Keratinocyte (primary cell): ENCODE measurements around the gene C11orf58.

Source experiments
- EZH2 ChIP-seq: IDR thresholded peaks from one replicate; pipeline ENCODE4 v1.6.1; 2012; ENCODE audit warnings: inconsistent platforms, mild to moderate bottlenecking, low read length, moderate library complexity
- TF ChIP-seq, protein P1 (sequence below), 3 experiments: IDR thresholded peaks in 1 of 3; conservative IDR thresholded peaks in 1 of 3; optimal IDR thresholded peaks in 1 of 3; 2 replicates in 2 of 3; 3 replicates in 1 of 3; pipeline versions ENCODE3 to v1.5.1; 2011; ENCODE audit warnings: low read length in 3 of 3, mild to moderate bottlenecking in 3 of 3, moderate library complexity in 2 of 3, control low read depth in 1 of 3, inconsistent platforms in 1 of 3; ENCODE audit not compliant: insufficient read depth in 2 of 3; ENCODE audit errors: extremely low read depth in 1 of 3

DNA sequence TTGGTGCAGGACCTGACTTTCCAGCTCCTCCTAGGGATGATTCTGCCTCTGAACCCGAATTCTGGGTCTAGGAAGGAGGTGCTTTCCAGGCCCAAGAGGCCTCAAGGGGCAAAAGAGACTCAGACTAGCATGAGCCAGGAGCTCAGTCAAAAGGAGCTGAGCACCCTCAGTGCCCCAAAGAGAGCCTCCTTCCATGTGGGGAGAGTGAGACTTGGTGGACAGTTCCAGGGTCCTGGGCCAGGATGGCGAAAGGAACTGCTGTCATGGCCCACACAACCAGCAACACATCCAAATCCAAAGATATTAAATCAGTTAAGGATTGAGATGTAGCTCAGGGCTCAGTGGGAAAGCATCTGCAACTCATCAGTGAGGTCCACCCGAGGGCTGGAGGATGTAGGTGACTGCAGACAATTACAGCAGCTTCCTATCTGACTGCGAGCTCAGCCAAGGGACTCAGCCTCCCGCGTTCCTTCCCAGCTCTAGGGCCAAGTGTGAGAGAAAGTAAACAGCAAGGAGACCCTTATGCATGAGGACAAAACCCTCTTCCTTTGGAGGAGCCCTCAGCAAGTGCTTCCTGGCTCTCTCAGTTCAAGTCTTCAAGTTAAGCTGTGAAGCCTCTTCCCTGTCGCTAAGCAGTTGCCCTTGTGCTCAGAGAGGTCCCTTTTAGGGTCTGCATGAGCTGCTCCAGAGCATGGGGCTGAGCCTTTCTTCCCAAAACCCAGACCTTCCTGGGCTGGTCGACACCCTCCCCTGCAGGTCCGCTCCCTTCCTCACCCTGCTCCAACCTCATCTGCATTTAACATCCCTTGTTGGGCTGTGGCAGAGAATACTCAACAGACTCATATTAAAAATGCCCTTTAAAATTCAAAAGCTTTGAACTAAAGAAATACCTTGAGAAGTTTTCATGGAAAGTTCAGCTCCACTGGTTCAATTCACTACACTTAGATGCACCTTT is 35.8 kb downstream of the C11orf58 start:
- TF ChIP-seq, protein P1, sequence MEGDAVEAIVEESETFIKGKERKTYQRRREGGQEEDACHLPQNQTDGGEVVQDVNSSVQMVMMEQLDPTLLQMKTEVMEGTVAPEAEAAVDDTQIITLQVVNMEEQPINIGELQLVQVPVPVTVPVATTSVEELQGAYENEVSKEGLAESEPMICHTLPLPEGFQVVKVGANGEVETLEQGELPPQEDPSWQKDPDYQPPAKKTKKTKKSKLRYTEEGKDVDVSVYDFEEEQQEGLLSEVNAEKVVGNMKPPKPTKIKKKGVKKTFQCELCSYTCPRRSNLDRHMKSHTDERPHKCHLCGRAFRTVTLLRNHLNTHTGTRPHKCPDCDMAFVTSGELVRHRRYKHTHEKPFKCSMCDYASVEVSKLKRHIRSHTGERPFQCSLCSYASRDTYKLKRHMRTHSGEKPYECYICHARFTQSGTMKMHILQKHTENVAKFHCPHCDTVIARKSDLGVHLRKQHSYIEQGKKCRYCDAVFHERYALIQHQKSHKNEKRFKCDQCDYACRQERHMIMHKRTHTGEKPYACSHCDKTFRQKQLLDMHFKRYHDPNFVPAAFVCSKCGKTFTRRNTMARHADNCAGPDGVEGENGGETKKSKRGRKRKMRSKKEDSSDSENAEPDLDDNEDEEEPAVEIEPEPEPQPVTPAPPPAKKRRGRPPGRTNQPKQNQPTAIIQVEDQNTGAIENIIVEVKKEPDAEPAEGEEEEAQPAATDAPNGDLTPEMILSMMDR (optimal IDR thresholded peaks at IDR 0.05 in 1 of 3, IDR thresholded peaks at IDR 0.05 in 1 of 3, conservative IDR thresholded peaks at IDR 0.05 in 1 of 3; ENCODE audit: extremely low read depth in 1 of 3, insufficient read depth in 2 of 3, low read length in 3 of 3): no peak
- no peak for TF ChIP-seq EZH2
